Mammary epithelial cell (primary cell): ENCODE results near the gene AP3B2.

ENCODE experiments used
- EZH2 ChIP-seq: IDR thresholded peaks from 2 replicates; pipeline ENCODE4 v1.6.1; 2012; ENCODE audit warnings: low read length, inconsistent platforms, borderline replicate concordance
- TF ChIP-seq, protein P1 (sequence below), 2 donors: IDR thresholded peaks in 1 of 2; conservative IDR thresholded peaks in 1 of 2; 2 replicates each; pipeline ENCODE4 v1.5.1; 2011 to 2012; ENCODE audit warnings: inconsistent platforms in 2 of 2, low read length in 2 of 2, mild to moderate bottlenecking in 2 of 2, control low read depth in 1 of 2, low read depth in 1 of 2; ENCODE audit not compliant: insufficient read depth in 1 of 2; ENCODE audit errors: extremely low read depth in 1 of 2

DNA sequence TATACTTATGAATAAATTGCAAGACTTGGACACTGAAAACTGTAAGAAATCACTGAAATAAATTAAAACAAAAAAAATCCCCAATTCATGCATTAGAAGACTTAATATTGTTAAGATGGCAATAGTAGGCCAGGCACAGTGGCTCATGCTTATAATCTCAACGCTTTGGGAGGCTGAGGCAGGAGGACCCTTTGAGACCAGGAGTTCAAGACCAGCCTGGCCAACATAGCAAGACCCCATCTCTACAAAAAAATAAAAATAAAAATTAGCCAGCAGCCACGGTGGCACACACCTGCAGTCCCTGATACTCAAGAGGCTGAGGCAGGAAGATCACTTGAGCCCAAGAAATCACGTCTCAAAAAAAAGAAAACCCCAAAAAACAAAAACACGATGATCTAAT, 98.3 kb downstream of the AP3B2 start:
- no peak for TF ChIP-seq EZH2
- TF ChIP-seq, protein P1, sequence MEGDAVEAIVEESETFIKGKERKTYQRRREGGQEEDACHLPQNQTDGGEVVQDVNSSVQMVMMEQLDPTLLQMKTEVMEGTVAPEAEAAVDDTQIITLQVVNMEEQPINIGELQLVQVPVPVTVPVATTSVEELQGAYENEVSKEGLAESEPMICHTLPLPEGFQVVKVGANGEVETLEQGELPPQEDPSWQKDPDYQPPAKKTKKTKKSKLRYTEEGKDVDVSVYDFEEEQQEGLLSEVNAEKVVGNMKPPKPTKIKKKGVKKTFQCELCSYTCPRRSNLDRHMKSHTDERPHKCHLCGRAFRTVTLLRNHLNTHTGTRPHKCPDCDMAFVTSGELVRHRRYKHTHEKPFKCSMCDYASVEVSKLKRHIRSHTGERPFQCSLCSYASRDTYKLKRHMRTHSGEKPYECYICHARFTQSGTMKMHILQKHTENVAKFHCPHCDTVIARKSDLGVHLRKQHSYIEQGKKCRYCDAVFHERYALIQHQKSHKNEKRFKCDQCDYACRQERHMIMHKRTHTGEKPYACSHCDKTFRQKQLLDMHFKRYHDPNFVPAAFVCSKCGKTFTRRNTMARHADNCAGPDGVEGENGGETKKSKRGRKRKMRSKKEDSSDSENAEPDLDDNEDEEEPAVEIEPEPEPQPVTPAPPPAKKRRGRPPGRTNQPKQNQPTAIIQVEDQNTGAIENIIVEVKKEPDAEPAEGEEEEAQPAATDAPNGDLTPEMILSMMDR (conservative IDR thresholded peaks at IDR 0.05 in 1 of 2, IDR thresholded peaks at IDR 0.05 in 1 of 2; ENCODE audit: extremely low read depth in 1 of 2, insufficient read depth in 1 of 2, low read depth in 1 of 2, low read length in 2 of 2), result no peak
